ENCODE results near the gene ETV4. TPM values are rescaled to one million over a fixed set of nuclear protein-coding genes. Genes with fewer than 3 reads are reported as not detected.
A peak's percentile ranks its signal among the peaks of the same experiment; 100 is the strongest.

The ETV4 gene
- total and polyA plus RNA-seq, 2 of the 13 experiments (the other 11 are each of a cell fraction or from before 2014, with no cell fraction given): 128 to 330 TPM

DNA sequence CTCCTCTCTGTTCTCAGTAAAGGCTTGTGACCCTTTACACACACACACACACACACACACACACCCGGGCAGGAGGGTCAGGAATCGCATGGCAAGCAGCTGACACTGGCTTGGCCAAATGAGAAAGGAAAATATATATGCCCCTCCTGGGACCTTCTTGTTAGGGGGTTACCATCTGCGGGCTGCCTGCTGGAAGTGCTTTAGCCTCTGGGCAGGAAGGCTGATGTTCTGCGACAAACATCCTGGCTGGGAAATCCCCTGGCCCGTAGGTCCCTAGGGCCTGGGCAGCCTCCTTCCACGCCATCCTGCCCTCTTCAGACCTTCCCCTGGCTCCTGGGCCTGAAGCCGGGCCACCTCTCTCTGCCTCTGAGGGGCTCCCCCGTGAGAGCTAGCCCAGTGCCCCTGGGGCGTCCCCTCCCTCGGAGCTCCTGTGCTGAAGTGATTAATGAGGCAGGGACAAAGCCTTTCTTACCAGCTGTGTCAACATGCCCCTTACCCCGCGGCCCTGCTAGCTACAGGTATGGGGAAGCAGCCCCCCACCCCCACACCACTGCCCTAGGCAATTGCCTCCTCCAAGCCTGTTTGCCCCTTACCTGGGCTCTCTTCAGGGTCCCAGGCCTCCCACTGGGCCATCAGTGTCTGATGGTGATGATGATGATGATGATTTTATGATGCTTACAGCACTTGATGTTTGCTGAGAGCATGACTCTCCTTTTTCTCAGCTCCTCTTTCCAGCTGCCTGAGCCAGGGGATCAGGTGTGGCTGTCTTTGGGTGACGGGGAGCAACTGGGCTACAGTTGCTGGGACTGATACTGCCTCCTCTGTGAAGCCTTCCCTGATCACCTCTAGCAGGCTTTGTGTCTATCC, 32.8 kb upstream of the ETV4 start (continued):
- peak; percentile 24; the same call in 1 of the 2 replicates for TF ChIP-seq KAT8 (CRISPR knock-in tag; IDR thresholded peaks at IDR 0.05)
- no peak for TF ChIP-seq MTA3 (CRISPR knock-in tag; IDR thresholded peaks at IDR 0.05)
- TF ChIP-seq SMARCC2 (IDR thresholded peaks at IDR 0.05): no peak
- TF ChIP-seq KDM1A (CRISPR knock-in tag; IDR thresholded peaks at IDR 0.05): no peak
- no peak for TF ChIP-seq CHCHD3 (CRISPR knock-in tag; IDR thresholded peaks at IDR 0.05)
- TF ChIP-seq ZEB1 (IDR thresholded peaks at IDR 0.05; ENCODE audit: insufficient replicate concordance, low read depth): peak; percentile 7
- TF ChIP-seq HDAC6 (IDR thresholded peaks at IDR 0.05; ENCODE audit: low read depth, low read length): no peak
- no peak for TF ChIP-seq ZNF629 (CRISPR knock-in tag; conservative IDR thresholded peaks at IDR 0.05)
- TF ChIP-seq, protein P1, sequence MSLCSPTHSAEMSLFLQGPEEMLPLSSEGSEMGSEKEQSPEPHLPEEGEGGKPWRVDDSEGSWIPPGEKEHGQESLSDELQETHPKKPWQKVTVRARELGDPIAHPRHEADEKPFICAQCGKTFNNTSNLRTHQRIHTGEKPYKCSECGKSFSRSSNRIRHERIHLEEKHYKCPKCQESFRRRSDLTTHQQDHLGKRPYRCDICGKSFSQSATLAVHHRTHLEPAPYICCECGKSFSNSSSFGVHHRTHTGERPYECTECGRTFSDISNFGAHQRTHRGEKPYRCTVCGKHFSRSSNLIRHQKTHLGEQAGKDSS (CRISPR knock-in tag; IDR thresholded peaks at IDR 0.05; ENCODE audit: borderline replicate concordance, low read depth): no peak
- TF ChIP-seq ZNF607 (CRISPR knock-in tag; IDR thresholded peaks at IDR 0.05; ENCODE audit: borderline replicate concordance): no peak
- TF ChIP-seq, protein P2, sequence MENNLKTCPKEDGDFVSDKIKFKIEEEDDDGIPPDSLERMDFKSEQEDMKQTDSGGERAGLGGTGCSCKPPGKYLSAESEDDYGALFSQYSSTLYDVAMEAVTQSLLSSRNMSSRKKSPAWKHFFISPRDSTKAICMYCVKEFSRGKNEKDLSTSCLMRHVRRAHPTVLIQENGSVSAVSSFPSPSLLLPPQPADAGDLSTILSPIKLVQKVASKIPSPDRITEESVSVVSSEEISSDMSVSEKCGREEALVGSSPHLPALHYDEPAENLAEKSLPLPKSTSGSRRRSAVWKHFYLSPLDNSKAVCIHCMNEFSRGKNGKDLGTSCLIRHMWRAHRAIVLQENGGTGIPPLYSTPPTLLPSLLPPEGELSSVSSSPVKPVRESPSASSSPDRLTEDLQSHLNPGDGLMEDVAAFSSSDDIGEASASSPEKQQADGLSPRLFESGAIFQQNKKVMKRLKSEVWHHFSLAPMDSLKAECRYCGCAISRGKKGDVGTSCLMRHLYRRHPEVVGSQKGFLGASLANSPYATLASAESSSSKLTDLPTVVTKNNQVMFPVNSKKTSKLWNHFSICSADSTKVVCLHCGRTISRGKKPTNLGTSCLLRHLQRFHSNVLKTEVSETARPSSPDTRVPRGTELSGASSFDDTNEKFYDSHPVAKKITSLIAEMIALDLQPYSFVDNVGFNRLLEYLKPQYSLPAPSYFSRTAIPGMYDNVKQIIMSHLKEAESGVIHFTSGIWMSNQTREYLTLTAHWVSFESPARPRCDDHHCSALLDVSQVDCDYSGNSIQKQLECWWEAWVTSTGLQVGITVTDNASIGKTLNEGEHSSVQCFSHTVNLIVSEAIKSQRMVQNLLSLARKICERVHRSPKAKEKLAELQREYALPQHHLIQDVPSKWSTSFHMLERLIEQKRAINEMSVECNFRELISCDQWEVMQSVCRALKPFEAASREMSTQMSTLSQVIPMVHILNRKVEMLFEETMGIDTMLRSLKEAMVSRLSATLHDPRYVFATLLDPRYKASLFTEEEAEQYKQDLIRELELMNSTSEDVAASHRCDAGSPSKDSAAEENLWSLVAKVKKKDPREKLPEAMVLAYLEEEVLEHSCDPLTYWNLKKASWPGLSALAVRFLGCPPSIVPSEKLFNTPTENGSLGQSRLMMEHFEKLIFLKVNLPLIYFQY (CRISPR knock-in tag; IDR thresholded peaks at IDR 0.05; ENCODE audit: borderline replicate concordance): 0 out of 2 replicates have a peak, but pooled peaks have one; percentile 46
- no peak; the same call in 1 of the 2 replicates for TF ChIP-seq HES4 (CRISPR knock-in tag; IDR thresholded peaks at IDR 0.05; ENCODE audit: borderline replicate concordance)
- 0 out of 2 replicates have a peak, but pooled peaks have one; percentile 26 for TF ChIP-seq TARDBP (CRISPR knock-in tag; IDR thresholded peaks at IDR 0.05)
- TF ChIP-seq ZSCAN9 (CRISPR knock-in tag; IDR thresholded peaks at IDR 0.05; ENCODE audit: borderline replicate concordance): no peak
- TF ChIP-seq PHF21A (CRISPR knock-in tag; IDR thresholded peaks at IDR 0.05): no peak; the same call in 1 of the 2 replicates
- peak; percentile 99 for TF ChIP-seq MEIS2 (CRISPR knock-in tag; IDR thresholded peaks at IDR 0.05)
- no peak for TF ChIP-seq EZH2 (conservative IDR thresholded peaks at IDR 0.05; ENCODE audit: low read depth, low read length)
- TF ChIP-seq GATAD1 (CRISPR knock-in tag; IDR thresholded peaks at IDR 0.05): no peak
- TF ChIP-seq NFIB (CRISPR knock-in tag; IDR thresholded peaks at IDR 0.05; ENCODE audit: borderline replicate concordance): no peak
- 0 out of 2 replicates have a peak, but pooled peaks have one; percentile 27 for TF ChIP-seq SPEN (CRISPR knock-in tag; IDR thresholded peaks at IDR 0.05; ENCODE audit: low read depth)
- TF ChIP-seq ZMYM3 (CRISPR knock-in tag; IDR thresholded peaks at IDR 0.05): 0 out of 2 replicates have a peak, but pooled peaks have one; percentile 13
- TF ChIP-seq, protein P3, sequence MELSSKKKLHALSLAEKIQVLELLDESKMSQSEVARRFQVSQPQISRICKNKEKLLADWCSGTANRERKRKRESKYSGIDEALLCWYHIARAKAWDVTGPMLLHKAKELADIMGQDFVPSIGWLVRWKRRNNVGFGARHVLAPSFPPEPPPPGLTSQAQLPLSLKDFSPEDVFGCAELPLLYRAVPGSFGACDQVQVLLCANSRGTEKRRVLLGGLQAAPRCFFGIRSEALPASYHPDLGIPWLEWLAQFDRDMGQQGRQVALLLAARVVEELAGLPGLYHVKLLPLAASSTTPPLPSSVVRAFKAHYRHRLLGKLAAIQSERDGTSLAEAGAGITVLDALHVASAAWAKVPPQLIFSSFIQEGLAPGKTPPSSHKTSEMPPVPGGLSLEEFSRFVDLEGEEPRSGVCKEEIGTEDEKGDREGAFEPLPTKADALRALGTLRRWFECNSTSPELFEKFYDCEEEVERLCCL (CRISPR knock-in tag; IDR thresholded peaks at IDR 0.05; ENCODE audit: borderline replicate concordance): no peak
- TF ChIP-seq, protein P4, sequence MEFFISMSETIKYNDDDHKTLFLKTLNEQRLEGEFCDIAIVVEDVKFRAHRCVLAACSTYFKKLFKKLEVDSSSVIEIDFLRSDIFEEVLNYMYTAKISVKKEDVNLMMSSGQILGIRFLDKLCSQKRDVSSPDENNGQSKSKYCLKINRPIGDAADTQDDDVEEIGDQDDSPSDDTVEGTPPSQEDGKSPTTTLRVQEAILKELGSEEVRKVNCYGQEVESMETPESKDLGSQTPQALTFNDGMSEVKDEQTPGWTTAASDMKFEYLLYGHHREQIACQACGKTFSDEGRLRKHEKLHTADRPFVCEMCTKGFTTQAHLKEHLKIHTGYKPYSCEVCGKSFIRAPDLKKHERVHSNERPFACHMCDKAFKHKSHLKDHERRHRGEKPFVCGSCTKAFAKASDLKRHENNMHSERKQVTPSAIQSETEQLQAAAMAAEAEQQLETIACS (CRISPR knock-in tag; IDR thresholded peaks at IDR 0.05): no peak
